HEK293 (cell line): ENCODE data around the gene BOK.
A peak's percentile ranks its signal among the peaks of the same experiment; 100 is the strongest.

ENCODE experiments used
- YY1 ChIP-seq: fragments of 450-650 bp; formaldehyde crosslinking; IDR thresholded peaks from 2 replicates; pipeline ENCODE4 v1.5.1; 2018; ENCODE audit warnings: missing biosample characterization, missing genetic modification characterization
- ZBTB8A ChIP-seq: fragments of 450-650 bp; formaldehyde crosslinking; IDR thresholded peaks from 2 replicates; pipeline ENCODE4 v1.5.1; 2016; ENCODE audit warnings: missing biosample characterization, missing genetic modification characterization
- ZNF239 ChIP-seq: fragments of 450-650 bp; formaldehyde crosslinking; IDR thresholded peaks from 2 replicates; pipeline ENCODE4 v1.5.1; 2016; ENCODE audit warnings: missing biosample characterization, missing genetic modification characterization
- ZNF416 ChIP-seq: fragments of 450-650 bp; formaldehyde crosslinking; IDR thresholded peaks from 2 replicates; pipeline ENCODE4 v1.5.1; 2016; ENCODE audit warnings: missing biosample characterization, missing genetic modification characterization
- ZNF544 ChIP-seq: fragments of 450-650 bp; formaldehyde crosslinking; IDR thresholded peaks from 2 replicates; pipeline ENCODE4 v1.5.0; 2017; ENCODE audit warnings: missing biosample characterization, missing genetic modification characterization
- ZNF561 ChIP-seq: fragments of 450-650 bp; IDR thresholded peaks from 2 replicates; pipeline ENCODE4 v1.5.1; 2018; ENCODE audit warnings: missing biosample characterization, missing genetic modification characterization, borderline replicate concordance
- ZNF585B ChIP-seq: fragments of 450-650 bp; formaldehyde crosslinking; IDR thresholded peaks from 2 replicates; pipeline ENCODE4 v1.5.1; 2016; ENCODE audit warnings: missing biosample characterization, missing genetic modification characterization
- ZNF610 ChIP-seq: fragments of 450-650 bp; formaldehyde crosslinking; IDR thresholded peaks from 2 replicates; pipeline ENCODE4 v1.5.1; 2016; ENCODE audit warnings: missing biosample characterization, missing genetic modification characterization, borderline replicate concordance
- TF ChIP-seq, protein P1 (sequence below): fragments of 450-650 bp; formaldehyde crosslinking; IDR thresholded peaks from 2 replicates; pipeline ENCODE4 v1.5.1; 2017; ENCODE audit warnings: missing biosample characterization, missing genetic modification characterization
- TF ChIP-seq, protein P2 (sequence below): fragments of 450-650 bp; formaldehyde crosslinking; IDR thresholded peaks from 2 replicates; pipeline ENCODE4 v1.5.1; 2016; ENCODE audit warnings: missing biosample characterization, missing genetic modification characterization
- TF ChIP-seq, protein P3 (sequence below): sonication (generic); formaldehyde crosslinking; IDR thresholded peaks from 2 replicates; pipeline ENCODE4 v1.8.1; 2022; ENCODE audit warnings: mild to moderate bottlenecking, moderate library complexity, missing genetic modification reagents
- TF ChIP-seq, protein P4 (sequence below): fragments of 450-650 bp; formaldehyde crosslinking; IDR thresholded peaks from 2 replicates; pipeline ENCODE4 v1.5.1; 2016; ENCODE audit warnings: missing biosample characterization, missing genetic modification characterization
- TF ChIP-seq, protein P5 (sequence below): fragments of 450-650 bp; formaldehyde crosslinking; IDR thresholded peaks from 2 replicates; pipeline ENCODE4 v1.5.1; 2017; ENCODE audit warnings: missing biosample characterization, missing genetic modification characterization

DNA sequence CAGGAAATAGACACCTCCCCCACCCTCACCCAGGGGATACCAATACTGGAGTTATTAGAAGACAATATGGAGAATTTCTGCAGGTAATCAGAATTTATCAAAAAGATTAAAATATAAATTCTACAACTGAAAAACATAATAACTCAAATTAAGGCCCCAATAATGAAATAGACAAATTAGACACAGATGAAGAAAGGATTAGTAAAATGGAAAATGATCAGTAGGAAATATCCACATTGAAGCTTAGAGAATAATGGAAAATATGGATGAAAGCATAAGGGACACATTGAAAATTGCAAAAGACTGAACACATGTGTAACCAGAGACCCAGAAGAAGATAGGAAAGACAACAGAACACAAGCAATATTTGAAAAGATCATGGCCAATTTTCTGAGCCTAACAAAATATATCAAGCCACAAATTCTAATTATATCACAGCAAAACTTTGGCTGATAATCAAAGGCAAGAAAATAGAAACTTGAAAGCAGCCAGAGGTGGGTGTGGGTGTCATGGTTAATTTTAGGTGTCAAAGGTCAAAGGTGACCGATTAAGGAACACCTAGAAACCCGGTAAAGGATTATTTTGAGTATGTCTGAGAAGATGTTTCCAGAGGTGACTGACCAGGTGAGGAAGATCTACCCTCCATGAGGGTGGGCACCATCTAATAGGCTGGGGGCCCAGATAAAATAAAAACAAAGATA is 28.2 kb downstream of the BOK start:
- TF ChIP-seq, protein P1, sequence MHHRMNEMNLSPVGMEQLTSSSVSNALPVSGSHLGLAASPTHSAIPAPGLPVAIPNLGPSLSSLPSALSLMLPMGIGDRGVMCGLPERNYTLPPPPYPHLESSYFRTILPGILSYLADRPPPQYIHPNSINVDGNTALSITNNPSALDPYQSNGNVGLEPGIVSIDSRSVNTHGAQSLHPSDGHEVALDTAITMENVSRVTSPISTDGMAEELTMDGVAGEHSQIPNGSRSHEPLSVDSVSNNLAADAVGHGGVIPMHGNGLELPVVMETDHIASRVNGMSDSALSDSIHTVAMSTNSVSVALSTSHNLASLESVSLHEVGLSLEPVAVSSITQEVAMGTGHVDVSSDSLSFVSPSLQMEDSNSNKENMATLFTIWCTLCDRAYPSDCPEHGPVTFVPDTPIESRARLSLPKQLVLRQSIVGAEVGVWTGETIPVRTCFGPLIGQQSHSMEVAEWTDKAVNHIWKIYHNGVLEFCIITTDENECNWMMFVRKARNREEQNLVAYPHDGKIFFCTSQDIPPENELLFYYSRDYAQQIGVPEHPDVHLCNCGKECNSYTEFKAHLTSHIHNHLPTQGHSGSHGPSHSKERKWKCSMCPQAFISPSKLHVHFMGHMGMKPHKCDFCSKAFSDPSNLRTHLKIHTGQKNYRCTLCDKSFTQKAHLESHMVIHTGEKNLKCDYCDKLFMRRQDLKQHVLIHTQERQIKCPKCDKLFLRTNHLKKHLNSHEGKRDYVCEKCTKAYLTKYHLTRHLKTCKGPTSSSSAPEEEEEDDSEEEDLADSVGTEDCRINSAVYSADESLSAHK (tag by site-specific recombination), result no peak
- no peak for TF ChIP-seq ZNF416 (tag by site-specific recombination)
- TF ChIP-seq, protein P2, sequence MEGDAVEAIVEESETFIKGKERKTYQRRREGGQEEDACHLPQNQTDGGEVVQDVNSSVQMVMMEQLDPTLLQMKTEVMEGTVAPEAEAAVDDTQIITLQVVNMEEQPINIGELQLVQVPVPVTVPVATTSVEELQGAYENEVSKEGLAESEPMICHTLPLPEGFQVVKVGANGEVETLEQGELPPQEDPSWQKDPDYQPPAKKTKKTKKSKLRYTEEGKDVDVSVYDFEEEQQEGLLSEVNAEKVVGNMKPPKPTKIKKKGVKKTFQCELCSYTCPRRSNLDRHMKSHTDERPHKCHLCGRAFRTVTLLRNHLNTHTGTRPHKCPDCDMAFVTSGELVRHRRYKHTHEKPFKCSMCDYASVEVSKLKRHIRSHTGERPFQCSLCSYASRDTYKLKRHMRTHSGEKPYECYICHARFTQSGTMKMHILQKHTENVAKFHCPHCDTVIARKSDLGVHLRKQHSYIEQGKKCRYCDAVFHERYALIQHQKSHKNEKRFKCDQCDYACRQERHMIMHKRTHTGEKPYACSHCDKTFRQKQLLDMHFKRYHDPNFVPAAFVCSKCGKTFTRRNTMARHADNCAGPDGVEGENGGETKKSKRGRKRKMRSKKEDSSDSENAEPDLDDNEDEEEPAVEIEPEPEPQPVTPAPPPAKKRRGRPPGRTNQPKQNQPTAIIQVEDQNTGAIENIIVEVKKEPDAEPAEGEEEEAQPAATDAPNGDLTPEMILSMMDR (tag by site-specific recombination), result no peak
- TF ChIP-seq, protein P3, sequence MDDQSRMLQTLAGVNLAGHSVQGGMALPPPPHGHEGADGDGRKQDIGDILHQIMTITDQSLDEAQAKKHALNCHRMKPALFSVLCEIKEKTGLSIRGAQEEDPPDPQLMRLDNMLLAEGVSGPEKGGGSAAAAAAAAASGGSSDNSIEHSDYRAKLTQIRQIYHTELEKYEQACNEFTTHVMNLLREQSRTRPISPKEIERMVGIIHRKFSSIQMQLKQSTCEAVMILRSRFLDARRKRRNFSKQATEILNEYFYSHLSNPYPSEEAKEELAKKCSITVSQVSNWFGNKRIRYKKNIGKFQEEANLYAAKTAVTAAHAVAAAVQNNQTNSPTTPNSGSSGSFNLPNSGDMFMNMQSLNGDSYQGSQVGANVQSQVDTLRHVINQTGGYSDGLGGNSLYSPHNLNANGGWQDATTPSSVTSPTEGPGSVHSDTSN, result no peak
- no peak for TF ChIP-seq ZNF561 (tag by site-specific recombination)
- TF ChIP-seq YY1 (tag by site-specific recombination), result no peak
- TF ChIP-seq ZNF610 (tag by site-specific recombination), result 0 out of 2 replicates have a peak, but pooled peaks have one; percentile 38
- no peak for TF ChIP-seq ZNF544 (tag by site-specific recombination)
- TF ChIP-seq, protein P4, sequence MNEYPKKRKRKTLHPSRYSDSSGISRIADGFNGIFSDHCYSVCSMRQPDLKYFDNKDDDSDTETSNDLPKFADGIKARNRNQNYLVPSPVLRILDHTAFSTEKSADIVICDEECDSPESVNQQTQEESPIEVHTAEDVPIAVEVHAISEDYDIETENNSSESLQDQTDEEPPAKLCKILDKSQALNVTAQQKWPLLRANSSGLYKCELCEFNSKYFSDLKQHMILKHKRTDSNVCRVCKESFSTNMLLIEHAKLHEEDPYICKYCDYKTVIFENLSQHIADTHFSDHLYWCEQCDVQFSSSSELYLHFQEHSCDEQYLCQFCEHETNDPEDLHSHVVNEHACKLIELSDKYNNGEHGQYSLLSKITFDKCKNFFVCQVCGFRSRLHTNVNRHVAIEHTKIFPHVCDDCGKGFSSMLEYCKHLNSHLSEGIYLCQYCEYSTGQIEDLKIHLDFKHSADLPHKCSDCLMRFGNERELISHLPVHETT (tag by site-specific recombination), result no peak
- TF ChIP-seq, protein P5, sequence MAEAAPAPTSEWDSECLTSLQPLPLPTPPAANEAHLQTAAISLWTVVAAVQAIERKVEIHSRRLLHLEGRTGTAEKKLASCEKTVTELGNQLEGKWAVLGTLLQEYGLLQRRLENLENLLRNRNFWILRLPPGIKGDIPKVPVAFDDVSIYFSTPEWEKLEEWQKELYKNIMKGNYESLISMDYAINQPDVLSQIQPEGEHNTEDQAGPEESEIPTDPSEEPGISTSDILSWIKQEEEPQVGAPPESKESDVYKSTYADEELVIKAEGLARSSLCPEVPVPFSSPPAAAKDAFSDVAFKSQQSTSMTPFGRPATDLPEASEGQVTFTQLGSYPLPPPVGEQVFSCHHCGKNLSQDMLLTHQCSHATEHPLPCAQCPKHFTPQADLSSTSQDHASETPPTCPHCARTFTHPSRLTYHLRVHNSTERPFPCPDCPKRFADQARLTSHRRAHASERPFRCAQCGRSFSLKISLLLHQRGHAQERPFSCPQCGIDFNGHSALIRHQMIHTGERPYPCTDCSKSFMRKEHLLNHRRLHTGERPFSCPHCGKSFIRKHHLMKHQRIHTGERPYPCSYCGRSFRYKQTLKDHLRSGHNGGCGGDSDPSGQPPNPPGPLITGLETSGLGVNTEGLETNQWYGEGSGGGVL (tag by site-specific recombination), result no peak
- TF ChIP-seq ZNF239 (tag by site-specific recombination), result no peak
- no peak for TF ChIP-seq ZNF585B (tag by site-specific recombination)
- TF ChIP-seq ZBTB8A (tag by site-specific recombination), result no peak
